GM23338 (cell line): ENCODE results near the gene FOXP1. TPM values are rescaled to one million over a fixed set of nuclear protein-coding genes. Genes with fewer than 3 reads are reported as not detected.

Source experiments
- ATAC-seq: fragments of 200-7000 bp; cut with Tn5 transposase; 3 replicates; pipeline ENCODE4 v1.9.1; 2020
- DNase-seq: peaks from one replicate; pipeline ENCODE4 v3.0.0-alpha.2; 2015; ENCODE audit warnings: low spot score
- H2AFZ ChIP-seq: fragments of 200-600 bp; sonication (generic); 2 replicates; pipeline ENCODE4 v1.8.0; 2016; ENCODE audit warnings: antibody characterized with exemption, mild to moderate bottlenecking, moderate library complexity
- H3F3A ChIP-seq: fragments of 200-600 bp; sonication (generic); replicated peaks from 2 replicates; pipeline ENCODE4 v1.8.0; 2017; ENCODE audit warnings: antibody characterized with exemption, mixed run types, low read depth
- H3K27ac ChIP-seq: fragments of 200-600 bp; sonication (generic); 2 replicates; pipeline ENCODE4 v1.6.1; 2016; ENCODE audit warnings: low read depth
- H3K27me3 ChIP-seq: fragments of 200-600 bp; sonication (generic); 2 replicates; pipeline ENCODE4 v1.8.0; 2016; ENCODE audit warnings: mild to moderate bottlenecking, mixed run types, moderate library complexity; ENCODE audit not compliant: insufficient read depth
- H3K36me3 ChIP-seq: fragments of 200-600 bp; sonication (generic); 2 replicates; pipeline ENCODE4 v1.8.0; 2016; ENCODE audit warnings: mild to moderate bottlenecking; ENCODE audit not compliant: insufficient read depth
- H3K4me1 ChIP-seq: fragments of 200-600 bp; sonication (generic); 2 replicates; pipeline ENCODE4 v1.8.0; 2016; ENCODE audit warnings: mild to moderate bottlenecking, moderate library complexity; ENCODE audit not compliant: insufficient read depth
- H3K4me2 ChIP-seq: fragments of 200-600 bp; sonication (generic); 2 replicates; pipeline ENCODE4 v1.7.1; 2017; ENCODE audit warnings: mixed run types
- H3K4me3 ChIP-seq: fragments of 200-600 bp; sonication (generic); 2 replicates; pipeline ENCODE4 v1.6.1; 2016; ENCODE audit warnings: mixed run types
- H3K79me2 ChIP-seq: fragments of 200-600 bp; sonication (generic); replicated peaks from 2 replicates; pipeline ENCODE4 v1.8.0; 2017; ENCODE audit warnings: mild to moderate bottlenecking; ENCODE audit not compliant: insufficient read depth
- H3K9me2 ChIP-seq: fragments of 200-600 bp; sonication (generic); 2 replicates; pipeline ENCODE4 v1.8.0; 2017; ENCODE audit not compliant: insufficient read depth
- H4K20me1 ChIP-seq: fragments of 200-600 bp; sonication (generic); replicated peaks from 2 replicates; pipeline ENCODE4 v1.8.0; 2017; ENCODE audit warnings: mild to moderate bottlenecking; ENCODE audit not compliant: insufficient read depth
- H3K27ac Mint-ChIP-seq: 2 replicates; pipeline ENCODE4 v1.8.0; 2020; ENCODE audit warnings: inconsistent platforms, mild to moderate bottlenecking, moderate library complexity, mixed read lengths
- H3K27me3 Mint-ChIP-seq: 3 replicates; pipeline ENCODE4 v1.8.0; 2022; ENCODE audit warnings: low read depth, mild to moderate bottlenecking, moderate library complexity, mixed read lengths, inconsistent platforms; ENCODE audit not compliant: insufficient read depth, poor library complexity
- H3K36me3 Mint-ChIP-seq: 3 replicates; pipeline ENCODE4 v1.8.0; 2021; ENCODE audit warnings: low read depth, mild to moderate bottlenecking, inconsistent platforms, moderate library complexity, mixed read lengths
- H3K4me1 Mint-ChIP-seq: 3 replicates; pipeline ENCODE4 v1.8.0; 2020; ENCODE audit warnings: mild to moderate bottlenecking, inconsistent platforms, mixed read lengths
- H3K4me3 Mint-ChIP-seq: 3 replicates; pipeline ENCODE4 v1.8.0; 2021; ENCODE audit warnings: moderate library complexity, mild to moderate bottlenecking, inconsistent platforms, mixed read lengths
- H3K9me3 Mint-ChIP-seq: 3 replicates; pipeline ENCODE4 v1.8.0; 2020; ENCODE audit warnings: moderate library complexity, mild to moderate bottlenecking, inconsistent platforms, mixed read lengths
- EZH2 ChIP-seq: fragments of 200-600 bp; sonication (generic); IDR thresholded peaks from one replicate; pipeline ENCODE4 v1.8.0; 2017; ENCODE audit warnings: antibody characterized with exemption, mild to moderate bottlenecking, low read depth; ENCODE audit not compliant: unreplicated experiment
- EZH2phosphoT487 ChIP-seq: fragments of 200-600 bp; sonication (generic); IDR thresholded peaks from one replicate; pipeline ENCODE4 v1.8.1; 2018; ENCODE audit warnings: antibody characterized with exemption; ENCODE audit not compliant: unreplicated experiment
- STAT1 ChIP-seq: IDR thresholded peaks from one replicate; pipeline ENCODE4 v1.6.1; 2016; ENCODE audit warnings: antibody characterized with exemption; ENCODE audit not compliant: unreplicated experiment
- ZNF114 ChIP-seq: fragments of 250-450 bp; sonication (Bioruptor Pico); IDR thresholded peaks from 2 replicates; pipeline ENCODE4 v1.5.0; 2020; ENCODE audit warnings: mild to moderate bottlenecking, moderate library complexity
- polyA plus RNA-seq: library from polyadenylated mRNA; unstranded; fragments of >200 nt; fragmentation: Nextera tagmentation; extraction: Ambion mirVana; gene quantifications from 2 replicates; pipeline ENCODE4 v1.2.1, GENCODE V29; 2016
- total RNA-seq: library from RNA; depleted of rRNA; stranded (reverse); fragments of >200 nt; shearing (Covaris generic); gene quantifications from 2 replicates; pipeline ENCODE4 v1.2.3, GENCODE V29; 2014
- TF ChIP-seq, protein P1 (sequence below): fragments of 250-450 bp; sonication (Bioruptor Pico); IDR thresholded peaks from 2 replicates; pipeline ENCODE4 v1.5.0; 2020; ENCODE audit warnings: mild to moderate bottlenecking, moderate library complexity
- TF ChIP-seq, protein P2 (sequence below), 2 experiments: fragments of 200-600 bp in 1 of 2; sonication (generic) in 1 of 2; conservative IDR thresholded peaks; 2 replicates each; pipeline versions ENCODE4 v1.5.1 to v1.6.1; 2016 to 2017; ENCODE audit warnings: antibody characterized with exemption in 2 of 2, low read depth in 2 of 2, mild to moderate bottlenecking in 2 of 2, moderate library complexity in 1 of 2

FOXP1 gene
- total and polyA plus RNA-seq, 2 experiments from 2014 or later, result 32.9 to 35.5 TPM

DNA sequence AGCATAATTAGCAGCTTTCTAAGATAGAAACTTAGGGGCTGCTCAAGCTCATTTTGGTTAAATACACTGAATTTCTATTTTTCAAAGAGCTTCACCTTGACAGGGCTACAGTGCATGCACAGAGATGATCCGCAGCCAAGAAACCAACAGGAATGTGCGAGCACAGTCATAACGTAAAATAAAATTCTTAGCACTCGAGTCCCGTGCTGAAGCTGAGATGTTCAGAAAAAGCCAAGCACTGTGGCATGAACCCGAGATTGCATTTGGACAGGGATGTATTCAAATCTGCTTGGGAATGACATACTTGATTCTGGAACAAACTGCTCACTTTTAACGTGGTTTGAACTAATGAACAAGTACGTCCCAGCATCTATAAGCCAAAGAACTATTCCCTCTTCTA lies 340.3 kb downstream of the FOXP1 start (continued):
- TF ChIP-seq, protein P1, sequence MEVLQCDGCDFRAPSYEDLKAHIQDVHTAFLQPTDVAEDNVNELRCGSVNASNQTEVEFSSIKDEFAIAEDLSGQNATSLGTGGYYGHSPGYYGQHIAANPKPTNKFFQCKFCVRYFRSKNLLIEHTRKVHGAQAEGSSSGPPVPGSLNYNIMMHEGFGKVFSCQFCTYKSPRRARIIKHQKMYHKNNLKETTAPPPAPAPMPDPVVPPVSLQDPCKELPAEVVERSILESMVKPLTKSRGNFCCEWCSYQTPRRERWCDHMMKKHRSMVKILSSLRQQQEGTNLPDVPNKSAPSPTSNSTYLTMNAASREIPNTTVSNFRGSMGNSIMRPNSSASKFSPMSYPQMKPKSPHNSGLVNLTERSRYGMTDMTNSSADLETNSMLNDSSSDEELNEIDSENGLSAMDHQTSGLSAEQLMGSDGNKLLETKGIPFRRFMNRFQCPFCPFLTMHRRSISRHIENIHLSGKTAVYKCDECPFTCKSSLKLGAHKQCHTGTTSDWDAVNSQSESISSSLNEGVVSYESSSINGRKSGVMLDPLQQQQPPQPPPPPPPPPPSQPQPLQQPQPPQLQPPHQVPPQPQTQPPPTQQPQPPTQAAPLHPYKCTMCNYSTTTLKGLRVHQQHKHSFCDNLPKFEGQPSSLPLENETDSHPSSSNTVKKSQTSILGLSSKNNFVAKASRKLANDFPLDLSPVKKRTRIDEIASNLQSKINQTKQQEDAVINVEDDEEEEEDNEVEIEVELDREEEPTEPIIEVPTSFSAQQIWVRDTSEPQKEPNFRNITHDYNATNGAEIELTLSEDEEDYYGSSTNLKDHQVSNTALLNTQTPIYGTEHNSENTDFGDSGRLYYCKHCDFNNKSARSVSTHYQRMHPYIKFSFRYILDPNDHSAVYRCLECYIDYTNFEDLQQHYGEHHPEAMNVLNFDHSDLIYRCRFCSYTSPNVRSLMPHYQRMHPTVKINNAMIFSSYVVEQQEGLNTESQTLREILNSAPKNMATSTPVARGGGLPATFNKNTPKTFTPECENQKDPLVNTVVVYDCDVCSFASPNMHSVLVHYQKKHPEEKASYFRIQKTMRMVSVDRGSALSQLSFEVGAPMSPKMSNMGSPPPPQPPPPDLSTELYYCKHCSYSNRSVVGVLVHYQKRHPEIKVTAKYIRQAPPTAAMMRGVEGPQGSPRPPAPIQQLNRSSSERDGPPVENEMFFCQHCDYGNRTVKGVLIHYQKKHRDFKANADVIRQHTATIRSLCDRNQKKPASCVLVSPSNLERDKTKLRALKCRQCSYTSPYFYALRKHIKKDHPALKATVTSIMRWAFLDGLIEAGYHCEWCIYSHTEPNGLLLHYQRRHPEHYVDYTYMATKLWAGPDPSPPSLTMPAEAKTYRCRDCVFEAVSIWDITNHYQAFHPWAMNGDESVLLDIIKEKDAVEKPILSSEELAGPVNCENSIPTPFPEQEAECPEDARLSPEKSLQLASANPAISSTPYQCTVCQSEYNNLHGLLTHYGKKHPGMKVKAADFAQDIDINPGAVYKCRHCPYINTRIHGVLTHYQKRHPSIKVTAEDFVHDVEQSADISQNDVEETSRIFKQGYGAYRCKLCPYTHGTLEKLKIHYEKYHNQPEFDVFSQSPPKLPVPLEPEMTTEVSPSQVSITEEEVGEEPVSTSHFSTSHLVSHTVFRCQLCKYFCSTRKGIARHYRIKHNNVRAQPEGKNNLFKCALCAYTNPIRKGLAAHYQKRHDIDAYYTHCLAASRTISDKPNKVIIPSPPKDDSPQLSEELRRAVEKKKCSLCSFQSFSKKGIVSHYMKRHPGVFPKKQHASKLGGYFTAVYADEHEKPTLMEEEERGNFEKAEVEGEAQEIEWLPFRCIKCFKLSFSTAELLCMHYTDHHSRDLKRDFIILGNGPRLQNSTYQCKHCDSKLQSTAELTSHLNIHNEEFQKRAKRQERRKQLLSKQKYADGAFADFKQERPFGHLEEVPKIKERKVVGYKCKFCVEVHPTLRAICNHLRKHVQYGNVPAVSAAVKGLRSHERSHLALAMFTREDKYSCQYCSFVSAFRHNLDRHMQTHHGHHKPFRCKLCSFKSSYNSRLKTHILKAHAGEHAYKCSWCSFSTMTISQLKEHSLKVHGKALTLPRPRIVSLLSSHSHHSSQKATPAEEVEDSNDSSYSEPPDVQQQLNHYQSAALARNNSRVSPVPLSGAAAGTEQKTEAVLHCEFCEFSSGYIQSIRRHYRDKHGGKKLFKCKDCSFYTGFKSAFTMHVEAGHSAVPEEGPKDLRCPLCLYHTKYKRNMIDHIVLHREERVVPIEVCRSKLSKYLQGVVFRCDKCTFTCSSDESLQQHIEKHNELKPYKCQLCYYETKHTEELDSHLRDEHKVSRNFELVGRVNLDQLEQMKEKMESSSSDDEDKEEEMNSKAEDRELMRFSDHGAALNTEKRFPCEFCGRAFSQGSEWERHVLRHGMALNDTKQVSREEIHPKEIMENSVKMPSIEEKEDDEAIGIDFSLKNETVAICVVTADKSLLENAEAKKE, result no peak

DNA sequence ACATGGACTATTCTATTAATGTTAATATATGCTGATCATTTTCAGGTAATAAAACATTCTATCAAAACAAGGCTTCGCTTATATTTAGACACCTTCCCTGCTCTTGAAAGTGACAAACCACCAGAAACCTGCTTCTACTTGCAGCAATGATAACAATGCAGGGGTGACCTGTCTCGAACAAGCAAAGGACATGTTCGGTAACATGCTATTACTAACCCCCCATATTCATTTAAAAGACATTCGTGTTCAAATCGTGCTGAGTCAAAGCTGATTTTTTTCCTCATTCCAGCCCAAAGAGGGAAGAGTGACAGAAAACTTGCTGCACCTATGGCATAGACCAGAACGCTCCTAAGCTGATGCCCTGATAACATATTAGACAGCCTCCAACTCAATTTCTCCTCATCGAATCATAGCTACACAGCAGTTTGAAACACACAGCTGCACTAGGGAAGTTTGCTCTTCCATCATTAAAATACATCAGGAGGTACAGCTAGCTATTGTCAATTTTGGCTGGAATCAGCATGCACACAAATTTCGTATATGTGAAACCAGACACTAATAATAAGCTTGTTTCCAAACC lies 341.5 kb downstream of the FOXP1 start:
- ATAC-seq, result no peak
- Histone ChIP-seq H3K79me2 (peaks cover 8% of the 10 kb centered on the region), H3K4me3 (no peak overlapping the region), H3K27me3 (no peaks in the 10 kb centered on the region), H2AFZ (no peak overlapping the region), H3K4me1 (peaks cover 53% of the 10 kb centered on the region), H4K20me1 (no peaks in the 10 kb centered on the region), H3K27ac (no peak overlapping the region), H3F3A (no peaks in the 10 kb centered on the region), H3K36me3 (no peaks in the 10 kb centered on the region), H3K9me2 (no peaks in the 10 kb centered on the region), H3K4me2 (no peak overlapping the region)
- Mint-ChIP-seq H3K9me3 (no peaks in the 10 kb centered on the region), H3K36me3 (no peaks in the 10 kb centered on the region), H3K27me3 (peaks cover 2% of the 10 kb centered on the region), H3K4me1 (peaks cover 71% of the 10 kb centered on the region), H3K27ac (no peak overlapping the region), H3K4me3 (no peak overlapping the region)
- no peak for DNase-seq
- TF ChIP-seq EZH2phosphoT487, result no peak
- TF ChIP-seq, protein P1, result no peak
- TF ChIP-seq STAT1, result no peak
- TF ChIP-seq, protein P2, sequence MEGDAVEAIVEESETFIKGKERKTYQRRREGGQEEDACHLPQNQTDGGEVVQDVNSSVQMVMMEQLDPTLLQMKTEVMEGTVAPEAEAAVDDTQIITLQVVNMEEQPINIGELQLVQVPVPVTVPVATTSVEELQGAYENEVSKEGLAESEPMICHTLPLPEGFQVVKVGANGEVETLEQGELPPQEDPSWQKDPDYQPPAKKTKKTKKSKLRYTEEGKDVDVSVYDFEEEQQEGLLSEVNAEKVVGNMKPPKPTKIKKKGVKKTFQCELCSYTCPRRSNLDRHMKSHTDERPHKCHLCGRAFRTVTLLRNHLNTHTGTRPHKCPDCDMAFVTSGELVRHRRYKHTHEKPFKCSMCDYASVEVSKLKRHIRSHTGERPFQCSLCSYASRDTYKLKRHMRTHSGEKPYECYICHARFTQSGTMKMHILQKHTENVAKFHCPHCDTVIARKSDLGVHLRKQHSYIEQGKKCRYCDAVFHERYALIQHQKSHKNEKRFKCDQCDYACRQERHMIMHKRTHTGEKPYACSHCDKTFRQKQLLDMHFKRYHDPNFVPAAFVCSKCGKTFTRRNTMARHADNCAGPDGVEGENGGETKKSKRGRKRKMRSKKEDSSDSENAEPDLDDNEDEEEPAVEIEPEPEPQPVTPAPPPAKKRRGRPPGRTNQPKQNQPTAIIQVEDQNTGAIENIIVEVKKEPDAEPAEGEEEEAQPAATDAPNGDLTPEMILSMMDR (conservative IDR thresholded peaks at IDR 0.05; ENCODE audit: low read depth in 2 of 2), result no peak
- TF ChIP-seq ZNF114 (CRISPR knock-in tag), result no peak
- TF ChIP-seq EZH2, result no peak
